Measurements from ENCODE around the gene ARX.

The ARX gene

GRCh38 chrX:25015486-25016360, at the start of gene ARX:
Gene ARX (minus strand): TSS chrX:25015965. CDS start chrX:25015737, 228 bp downstream.
- no peak for DNase-seq (ENCODE audit: low read depth in 1 of 2, low spot score in 1 of 2)

- no peak for DNase-seq (ENCODE audit: low read depth in 1 of 2, low spot score in 1 of 2)
These were observed 43.5 kb upstream of the ARX start for GRCh38 chrX:25059273-25059672.

GRCh38 chrX:25052798-25053534, 37.2 kb upstream of the ARX start:
- DNase-seq (ENCODE audit: low read depth in 1 of 2, low spot score in 1 of 2): no peak

GRCh38 chrX:25049971-25050370, 34.2 kb upstream of the ARX start:
- DNase-seq (ENCODE audit: low read depth in 1 of 2, low spot score in 1 of 2): no peak

- no peak for DNase-seq (ENCODE audit: low read depth in 1 of 2, low spot score in 1 of 2)
These were observed 33.6 kb upstream of the ARX start for GRCh38 chrX:25049357-25049756.

GRCh38 chrX:25048178-25048577, 32.4 kb upstream of the ARX start:
- DNase-seq (ENCODE audit: low read depth in 1 of 2, low spot score in 1 of 2): no peak

GRCh38 chrX:25043192-25043591, 27.4 kb upstream of the ARX start:
- no peak for DNase-seq (ENCODE audit: low read depth in 1 of 2, low spot score in 1 of 2)

GRCh38 chrX:25039036-25039435, 23.3 kb upstream of the ARX start:
- DNase-seq (ENCODE audit: low read depth in 1 of 2, low spot score in 1 of 2): no peak

GRCh38 chrX:25034889-25035288, 19.1 kb upstream of the ARX start:
- DNase-seq (ENCODE audit: low read depth in 1 of 2, low spot score in 1 of 2): no peak

- no peak for DNase-seq (ENCODE audit: low read depth in 1 of 2, low spot score in 1 of 2)
These were observed 13.6 kb upstream of the ARX start for GRCh38 chrX:25029288-25029825.

GRCh38 chrX:25028726-25029125, 13.0 kb upstream of the ARX start:
- DNase-seq (ENCODE audit: low read depth in 1 of 2, low spot score in 1 of 2): no peak

- no peak for DNase-seq (ENCODE audit: low read depth in 1 of 2, low spot score in 1 of 2)
These were observed 10.8 kb upstream of the ARX start for GRCh38 chrX:25026576-25026975.

- DNase-seq (ENCODE audit: low read depth in 1 of 2, low spot score in 1 of 2): no peak
These were observed 9.8 kb upstream of the ARX start for GRCh38 chrX:25025615-25026014.

- no peak for DNase-seq (ENCODE audit: low read depth in 1 of 2, low spot score in 1 of 2)
These were observed 8.1 kb upstream of the ARX start for GRCh38 chrX:25023908-25024307.

GRCh38 chrX:25022499-25023325, 6.9 kb upstream of the ARX start:
- DNase-seq (ENCODE audit: low read depth in 1 of 2, low spot score in 1 of 2): no peak

- DNase-seq (ENCODE audit: low read depth in 1 of 2, low spot score in 1 of 2): no peak
These were observed 5.2 kb upstream of the ARX start for GRCh38 chrX:25020905-25021449.

- DNase-seq (ENCODE audit: low read depth in 1 of 2, low spot score in 1 of 2): no peak
These were observed 4.7 kb upstream of the ARX start for GRCh38 chrX:25020391-25020904.

- no peak for DNase-seq (ENCODE audit: low read depth in 1 of 2, low spot score in 1 of 2)
These were observed 4.1 kb upstream of the ARX start for GRCh38 chrX:25019707-25020390.

- DNase-seq (ENCODE audit: low read depth in 1 of 2, low spot score in 1 of 2): no peak
These were observed 2.9 kb upstream of the ARX start for GRCh38 chrX:25018682-25019081.

GRCh38 chrX:25017667-25018247, 2.0 kb upstream of the ARX start:
- no peak for DNase-seq (ENCODE audit: low read depth in 1 of 2, low spot score in 1 of 2)
